ENCODE results near the gene ZNF362. TPM values are rescaled to one million over a fixed set of nuclear protein-coding genes. Genes with fewer than 3 reads are reported as not detected.

ZNF362 gene
- total RNA-seq, 1 donor from 2014 or later: 85.0 TPM

- Mint-ChIP-seq H3K4me1 (ENCODE audit: low read depth) (peaks cover 94% of the 10 kb centered on the region), H3K9me3 (ENCODE audit: low read depth) (no peaks in the 10 kb centered on the region), H3K27ac (ENCODE audit: unreplicated experiment) (peak overlapping the region; percentile 81), H3K36me3 (ENCODE audit: low read depth) (peaks cover 16% of the 10 kb centered on the region), H3K4me3 (ENCODE audit: unreplicated experiment) (peak overlapping the region; percentile 51), H3K27me3 (ENCODE audit: low read depth) (no peaks in the 10 kb centered on the region)
- no peak for DNase-seq (ENCODE audit: low spot score)
- no peak for TF ChIP-seq CTCF (IDR thresholded peaks at IDR 0.05)
Measured at GRCh38 chr1:33338440-33339211, 82.3 kb downstream of the ZNF362 start.

GRCh38 chr1:33339413-33339812, 83.1 kb downstream of the ZNF362 start:
- peak; percentile 46 for TF ChIP-seq CTCF (IDR thresholded peaks at IDR 0.05)
- Mint-ChIP-seq H3K27me3 (ENCODE audit: low read depth) (no peaks in the 10 kb centered on the region), H3K27ac (ENCODE audit: unreplicated experiment) (peak overlapping the region; percentile 81), H3K36me3 (ENCODE audit: low read depth) (peaks cover 12% of the 10 kb centered on the region), H3K4me3 (ENCODE audit: unreplicated experiment) (no peak overlapping the region), H3K9me3 (ENCODE audit: low read depth) (no peaks in the 10 kb centered on the region), H3K4me1 (ENCODE audit: low read depth) (peaks cover 95% of the 10 kb centered on the region)
- no peak for DNase-seq (ENCODE audit: low spot score)

GRCh38 chr1:33341190-33341589, 84.9 kb downstream of the ZNF362 start:
- H3K27me3 Mint-ChIP-seq (ENCODE audit: low read depth): no peaks in the 10 kb centered on the region
- no peak for TF ChIP-seq CTCF (IDR thresholded peaks at IDR 0.05)
- no peaks in the 10 kb centered on the region for H3K9me3 Mint-ChIP-seq (ENCODE audit: low read depth)
- peaks cover 9% of the 10 kb centered on the region for H3K36me3 Mint-ChIP-seq (ENCODE audit: low read depth)
- no peak for DNase-seq (ENCODE audit: low spot score)
- peaks cover 99% of the 10 kb centered on the region for H3K4me1 Mint-ChIP-seq (ENCODE audit: low read depth)
- no peak overlapping the region for H3K4me3 Mint-ChIP-seq (ENCODE audit: unreplicated experiment)
- H3K27ac Mint-ChIP-seq (ENCODE audit: unreplicated experiment): peak overlapping the region; percentile 87

- H3K27me3 Mint-ChIP-seq (ENCODE audit: low read depth): no peaks in the 10 kb centered on the region
- no peaks in the 10 kb centered on the region for H3K9me3 Mint-ChIP-seq (ENCODE audit: low read depth)
- peaks cover 9% of the 10 kb centered on the region for H3K36me3 Mint-ChIP-seq (ENCODE audit: low read depth)
- peak overlapping the region; percentile 37 for H3K4me3 Mint-ChIP-seq (ENCODE audit: unreplicated experiment)
- TF ChIP-seq CTCF (IDR thresholded peaks at IDR 0.05): no peak
- no peak for DNase-seq (ENCODE audit: low spot score)
- H3K4me1 Mint-ChIP-seq (ENCODE audit: low read depth): peaks cover 99% of the 10 kb centered on the region
- H3K27ac Mint-ChIP-seq (ENCODE audit: unreplicated experiment): peak overlapping the region; percentile 87
Measured at GRCh38 chr1:33342041-33342723, 85.9 kb downstream of the ZNF362 start.

- no peak for DNase-seq (ENCODE audit: low spot score)
- no peak for TF ChIP-seq CTCF (IDR thresholded peaks at IDR 0.05)
- peaks cover 9% of the 10 kb centered on the region for H3K36me3 Mint-ChIP-seq (ENCODE audit: low read depth)
Measured at GRCh38 chr1:33343539-33343938, 87.2 kb downstream of the ZNF362 start.

More at GRCh38 chr1:33343539-33343938, 87.2 kb downstream of the ZNF362 start:
- H3K4me3 Mint-ChIP-seq (ENCODE audit: unreplicated experiment): no peak overlapping the region
- H3K4me1 Mint-ChIP-seq (ENCODE audit: low read depth): peaks cover 98% of the 10 kb centered on the region
- peak overlapping the region; percentile 94 for H3K27ac Mint-ChIP-seq (ENCODE audit: unreplicated experiment)
- H3K9me3 Mint-ChIP-seq (ENCODE audit: low read depth): no peaks in the 10 kb centered on the region
- H3K27me3 Mint-ChIP-seq (ENCODE audit: low read depth): no peaks in the 10 kb centered on the region
